ENCODE data around the gene SDK1.

SDK1 gene

GRCh38 chr7:3408814-3409595 is 108.0 kb downstream of the SDK1 start (continued):
- TF ChIP-seq TSHZ1 (tag by site-specific recombination; IDR thresholded peaks at IDR 0.05; ENCODE audit: borderline replicate concordance) (0 out of 2 replicates have a peak, but pooled peaks have one; percentile 42), INSM2 (tag by site-specific recombination; IDR thresholded peaks at IDR 0.05) (peak; percentile 68; the same call in 1 of the 2 replicates), ZNF19 (tag by site-specific recombination; IDR thresholded peaks at IDR 0.05; ENCODE audit: low read depth) (no peak), ZFP41 (tag by site-specific recombination; IDR thresholded peaks at IDR 0.05; ENCODE audit: borderline replicate concordance) (no peak), ZNF266 (tag by site-specific recombination; IDR thresholded peaks at IDR 0.05; ENCODE audit: low read depth) (no peak), SP7 (tag by site-specific recombination; IDR thresholded peaks at IDR 0.05) (peak; percentile 67), FEZF1 (tag by site-specific recombination; IDR thresholded peaks at IDR 0.05) (peak; percentile 71), ZNF24 (tag by site-specific recombination; IDR thresholded peaks at IDR 0.05) (peak; percentile 46; the same call in 1 of the 2 replicates), PRDM10 (tag by site-specific recombination; IDR thresholded peaks at IDR 0.05) (0 out of 2 replicates have a peak, but pooled peaks have one; percentile 15), ZNF843 (tag by site-specific recombination; IDR thresholded peaks at IDR 0.05) (no peak), PRDM6 (tag by site-specific recombination; IDR thresholded peaks at IDR 0.05) (peak; percentile 78; the same call in 1 of the 2 replicates), ZNF548 (tag by site-specific recombination; IDR thresholded peaks at IDR 0.05) (no peak), ZNF660 (tag by site-specific recombination; IDR thresholded peaks at IDR 0.05) (no peak), ZSCAN16 (tag by site-specific recombination; IDR thresholded peaks at IDR 0.05) (no peak), ZNF2 (tag by site-specific recombination; IDR thresholded peaks at IDR 0.05) (no peak), ZNF366 (tag by site-specific recombination; conservative IDR thresholded peaks at IDR 0.05) (peak; percentile 46; the same call in 1 of the 2 replicates), BCL11A (tag by site-specific recombination; IDR thresholded peaks at IDR 0.05; ENCODE audit: low read depth) (peak; percentile 49; the same call in 1 of the 2 replicates), HOXC10 (CRISPR knock-in tag; IDR thresholded peaks at IDR 0.05) (no peak)

Measured in HEK293 (cell line).